Dedifferentiated amniotic fluid mesenchymal stem cell (primary cell): ENCODE measurements around the gene HAO2.

Source experiments
- DNase-seq: peaks from one replicate; pipeline ENCODE4 v3.0.0-alpha.2; 2016; ENCODE audit errors: extremely low spot score

The HAO2 gene

DNA sequence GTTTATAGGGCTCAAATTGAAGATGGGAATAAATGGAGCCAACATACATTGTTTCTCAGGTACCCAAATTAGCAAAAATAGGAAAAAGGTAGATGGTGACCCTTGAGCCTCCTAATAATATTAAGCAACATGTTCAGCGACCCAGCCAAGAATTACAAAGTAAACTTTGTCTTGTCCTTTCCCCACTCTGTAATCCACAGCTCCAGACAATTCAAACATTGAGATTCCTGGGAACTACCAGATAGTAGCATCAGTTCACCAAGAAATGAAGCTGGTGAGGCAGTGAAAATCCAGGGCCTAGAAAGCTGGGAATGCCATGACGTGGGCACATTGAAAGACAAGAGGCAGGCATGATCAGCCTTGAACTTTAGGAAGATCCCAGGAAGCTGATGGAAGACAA lies 11.7 kb downstream of the HAO2 start:
- DNase-seq = no peak

DNA sequence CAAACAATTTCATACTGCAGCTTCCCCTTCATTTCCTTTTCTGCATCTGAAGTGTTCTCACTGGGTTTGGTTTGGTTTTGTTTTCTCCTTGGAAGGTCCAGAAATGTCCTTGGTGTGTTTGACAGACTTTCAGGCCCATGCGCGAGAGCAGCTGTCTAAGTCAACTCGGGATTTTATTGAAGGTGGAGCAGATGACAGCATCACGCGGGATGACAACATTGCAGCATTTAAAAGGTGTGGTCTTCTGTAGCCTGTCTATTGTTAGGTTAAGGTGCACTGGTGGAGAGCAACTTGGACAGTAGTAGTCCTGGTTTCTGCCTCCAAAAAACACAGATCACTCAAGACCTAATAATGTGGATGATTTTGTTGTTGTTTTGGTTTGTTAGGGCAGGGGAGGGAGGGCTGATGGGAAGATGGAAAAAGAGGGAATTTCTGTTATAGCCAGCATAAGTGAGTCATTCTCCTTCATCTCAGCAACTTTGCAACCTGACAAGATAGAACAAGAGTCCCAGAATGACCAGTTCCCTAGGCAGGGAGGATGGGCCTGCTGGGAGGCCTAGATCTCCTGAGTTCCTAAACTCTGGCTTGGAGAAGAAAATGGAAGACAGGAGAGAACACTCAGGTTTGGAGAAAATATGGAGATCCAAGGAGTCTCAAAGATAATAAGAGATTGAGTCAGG lies 12.5 kb downstream of the HAO2 start:
- no peak for DNase-seq

DNA sequence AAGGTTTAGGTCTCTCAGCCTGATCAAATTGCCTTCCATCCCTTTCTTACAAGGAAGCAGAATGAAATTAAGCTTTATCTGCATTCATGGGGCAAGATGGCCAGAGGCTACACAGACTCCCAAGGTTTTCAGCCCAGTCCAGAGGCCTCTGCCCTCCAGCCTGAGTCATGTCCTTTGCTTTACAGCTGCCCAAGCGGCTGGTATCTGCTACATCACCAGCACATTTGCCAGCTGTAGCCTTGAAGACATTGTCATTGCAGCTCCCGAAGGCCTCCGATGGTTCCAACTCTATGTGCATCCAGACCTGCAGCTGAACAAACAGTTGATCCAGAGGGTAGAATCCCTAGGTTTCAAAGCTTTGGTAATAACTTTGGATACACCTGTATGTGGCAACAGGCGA lies 16.0 kb downstream of the HAO2 start:
- no peak for DNase-seq

DNA sequence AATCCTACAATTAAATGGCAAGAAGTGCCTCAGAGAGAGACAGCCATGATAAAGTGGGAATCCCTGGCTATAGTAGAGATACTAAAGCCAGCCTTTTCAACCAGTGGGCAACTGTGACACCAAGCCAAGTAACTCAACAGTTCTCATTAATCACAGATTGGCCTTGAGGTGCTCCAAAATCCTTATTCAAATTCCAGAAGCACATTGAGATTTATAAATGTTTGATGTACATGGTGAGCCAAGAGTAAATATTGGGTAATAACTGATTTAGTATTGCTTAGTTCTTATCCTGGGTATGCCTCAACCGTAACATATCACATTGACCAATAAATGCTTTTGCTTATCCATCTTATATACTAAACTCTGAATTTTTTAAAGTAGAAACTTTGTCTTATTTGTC lies 17.1 kb downstream of the HAO2 start:
- DNase-seq = no peak

DNA sequence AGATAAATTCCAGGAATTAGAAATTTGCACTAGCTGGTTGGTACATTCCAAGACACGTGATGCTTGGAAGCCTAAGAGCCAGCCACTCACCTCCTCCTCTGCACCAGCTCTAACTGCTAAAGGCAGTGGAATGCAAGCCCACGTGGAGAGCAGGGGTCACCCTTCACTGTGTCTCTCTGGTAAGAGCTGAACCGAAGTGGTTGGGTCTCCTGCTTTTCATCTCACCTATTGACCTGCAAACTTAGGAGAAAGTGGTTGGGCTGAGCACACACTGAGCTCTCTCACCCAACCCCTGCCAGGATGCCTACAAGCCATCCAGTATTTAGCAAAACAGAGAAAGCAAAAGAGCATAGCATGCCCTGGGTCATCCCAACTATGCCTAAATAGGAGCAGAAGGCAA lies 19.3 kb downstream of the HAO2 start:
- no peak for DNase-seq

DNA sequence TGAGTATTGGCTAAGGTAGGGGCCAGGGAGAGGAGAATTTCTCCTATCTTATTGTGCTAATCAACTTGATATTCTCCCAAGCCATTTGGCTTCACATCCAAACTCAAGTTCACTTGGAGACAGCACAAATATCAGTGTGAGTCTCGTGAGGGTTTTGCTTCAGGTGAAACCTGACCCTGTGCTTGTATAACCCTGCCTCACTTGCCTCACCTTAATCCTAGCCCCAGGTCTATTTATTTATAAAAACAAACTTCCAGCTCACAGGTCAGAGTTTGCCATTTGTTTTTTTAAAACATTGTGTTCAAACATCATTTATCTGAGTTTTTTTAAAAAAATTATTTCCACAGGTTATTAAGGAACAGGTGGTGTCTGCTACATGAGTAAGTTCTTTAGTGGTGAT lies 19.9 kb downstream of the HAO2 start:
- DNase-seq = no peak

DNA sequence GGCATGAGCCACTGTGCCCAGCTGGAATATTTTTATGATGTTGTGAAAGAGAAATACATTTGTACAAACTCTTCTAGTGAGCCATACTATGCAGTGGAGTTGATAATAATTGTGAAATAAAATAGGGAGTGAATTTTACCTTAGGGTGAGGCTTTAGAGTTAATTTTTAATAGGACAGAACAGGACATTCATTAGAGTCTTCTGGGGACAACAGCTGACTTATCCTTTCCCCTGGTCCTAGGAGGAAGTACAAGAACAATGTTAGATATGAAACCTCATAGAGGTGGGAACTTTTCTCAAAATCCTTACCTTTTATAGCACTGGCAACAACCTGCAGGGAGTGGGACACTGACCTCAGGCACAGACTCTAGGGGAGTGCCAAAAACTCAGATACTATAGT lies 21.9 kb downstream of the HAO2 start:
- no peak for DNase-seq

DNA sequence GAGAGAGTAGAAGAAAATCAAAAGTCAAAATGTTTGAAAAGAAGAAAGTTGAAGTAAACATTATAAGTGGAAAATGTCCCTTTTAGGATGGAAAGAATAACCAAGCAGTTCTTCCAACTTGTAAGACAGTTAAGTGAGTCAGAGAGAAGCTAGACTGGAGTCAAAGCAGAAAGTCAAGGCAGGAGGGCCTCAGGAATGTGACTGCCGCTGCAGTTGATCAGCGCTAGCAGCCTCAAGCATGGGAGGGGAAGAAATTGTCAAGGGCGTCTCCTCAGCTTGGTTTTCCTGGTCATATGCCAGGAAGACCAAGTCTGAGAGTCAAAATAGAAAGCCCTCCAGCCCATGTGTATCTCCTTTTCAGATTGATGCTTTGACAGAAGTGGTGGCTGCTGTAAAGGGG lies 23.2 kb downstream of the HAO2 start:
- DNase-seq = no peak

DNA sequence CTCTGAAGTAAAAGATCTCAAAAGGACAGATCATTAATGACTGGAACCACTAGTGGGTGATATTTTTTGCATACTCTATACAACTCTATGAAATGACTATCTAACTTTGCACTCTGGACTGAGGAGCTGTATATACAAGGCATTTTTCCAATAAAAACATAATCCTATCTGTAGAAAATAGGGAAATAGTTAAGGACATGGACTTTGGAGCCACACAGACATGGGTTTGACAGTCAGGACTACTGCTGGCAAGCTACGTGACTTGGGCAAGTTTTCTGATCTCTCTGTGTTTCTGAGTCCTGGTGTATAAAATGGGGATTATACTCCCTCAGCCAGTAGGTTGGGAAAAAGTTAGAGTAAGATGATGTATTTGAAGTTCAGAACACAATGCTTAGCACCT lies 25.5 kb downstream of the HAO2 start:
- DNase-seq = no peak

DNA sequence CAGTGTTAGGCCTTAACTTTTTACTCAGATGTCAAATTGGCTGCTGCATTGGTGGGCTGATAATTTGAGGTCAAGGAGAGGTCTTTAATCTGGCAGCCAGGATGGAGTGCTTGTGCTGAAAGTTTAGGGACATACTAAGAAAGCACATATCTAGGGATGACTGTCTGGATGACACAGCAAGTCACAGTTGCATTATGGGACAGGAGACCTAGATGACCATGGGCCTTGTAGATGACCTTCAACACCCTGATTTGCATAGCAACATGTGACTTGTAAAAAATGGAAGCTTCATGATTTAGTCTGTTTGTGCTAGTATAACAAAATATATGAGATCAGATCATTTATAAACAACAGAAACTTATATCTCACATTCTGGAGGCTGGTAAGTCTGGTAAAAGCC lies 28.4 kb downstream of the HAO2 start:
- DNase-seq = no peak

DNA sequence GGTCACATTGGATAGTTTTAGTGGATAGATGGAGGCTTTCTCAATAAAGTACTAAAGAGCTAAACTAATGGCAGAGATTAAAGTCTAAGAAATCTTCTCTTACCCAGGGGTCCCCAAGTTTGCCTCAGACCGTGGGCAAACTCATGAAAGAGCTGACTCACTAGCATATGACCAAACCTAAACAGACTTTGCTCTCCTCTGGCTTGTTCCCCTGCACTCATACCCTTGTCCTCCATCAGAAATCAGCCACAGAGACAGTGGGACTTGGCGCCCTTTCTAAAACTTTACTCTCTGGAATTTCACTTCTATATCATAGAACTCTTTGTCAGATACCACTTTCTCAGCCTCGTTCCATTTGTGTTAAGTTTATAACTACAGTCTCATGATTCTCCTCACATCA lies 29.4 kb downstream of the HAO2 start:
- DNase-seq = no peak

DNA sequence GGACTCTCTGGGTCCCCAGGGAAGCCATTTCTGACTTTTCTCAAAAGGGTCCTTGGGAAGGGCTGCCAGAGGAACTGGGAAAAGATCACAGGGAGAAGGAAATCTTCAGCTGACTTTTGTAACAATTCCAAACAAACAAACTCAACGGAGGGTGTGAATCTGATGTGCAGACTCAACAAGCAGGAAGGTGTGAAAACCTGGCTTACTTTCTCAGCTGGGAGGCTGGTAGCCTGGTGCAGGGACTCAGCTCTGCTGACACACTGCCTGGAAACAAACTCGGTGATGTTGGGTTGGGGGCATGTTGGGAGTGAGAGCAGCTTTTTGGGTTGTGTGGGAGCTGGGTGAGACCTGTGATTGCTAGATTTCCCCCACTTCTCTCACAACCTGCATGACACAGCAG lies 36.2 kb downstream of the HAO2 start:
- DNase-seq = no peak

DNA sequence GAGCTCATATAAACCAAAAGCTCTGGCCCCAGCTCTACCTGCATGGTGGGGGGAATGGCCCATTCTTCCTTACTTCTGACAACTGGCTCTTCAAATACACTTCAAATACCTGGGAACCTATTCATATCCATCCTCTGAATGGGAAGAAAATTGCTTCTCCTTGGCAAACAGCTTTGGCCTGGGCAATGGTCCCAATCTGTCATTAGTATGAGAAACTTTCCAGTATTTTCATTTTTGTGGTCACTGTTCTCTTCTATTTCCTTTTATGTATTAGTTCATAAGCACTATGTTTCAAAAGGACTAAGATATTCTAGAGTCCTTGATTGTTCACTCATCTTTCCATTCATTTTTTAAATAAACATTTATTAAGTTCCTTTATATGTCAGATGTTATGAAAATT lies 41.1 kb downstream of the HAO2 start:
- DNase-seq = no peak

DNA sequence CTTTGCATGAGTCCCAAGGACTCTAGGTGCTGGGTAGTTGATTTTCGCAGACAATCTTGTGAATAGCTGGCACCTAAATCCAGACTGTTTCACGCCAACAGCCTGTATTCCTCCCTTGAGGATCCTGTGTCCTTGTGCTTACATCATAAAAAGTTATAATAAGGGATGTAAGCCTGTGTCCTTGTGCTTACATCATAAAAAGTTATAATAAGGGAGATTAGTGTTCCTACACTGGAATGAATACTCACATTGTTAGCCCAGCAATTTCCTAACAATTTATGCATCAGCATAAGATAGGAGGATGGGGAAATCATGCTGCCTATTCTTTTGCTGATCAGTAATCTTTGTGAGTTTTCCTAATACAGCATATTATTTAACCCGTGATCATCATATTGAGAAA lies 42.4 kb downstream of the HAO2 start:
- no peak for DNase-seq

DNA sequence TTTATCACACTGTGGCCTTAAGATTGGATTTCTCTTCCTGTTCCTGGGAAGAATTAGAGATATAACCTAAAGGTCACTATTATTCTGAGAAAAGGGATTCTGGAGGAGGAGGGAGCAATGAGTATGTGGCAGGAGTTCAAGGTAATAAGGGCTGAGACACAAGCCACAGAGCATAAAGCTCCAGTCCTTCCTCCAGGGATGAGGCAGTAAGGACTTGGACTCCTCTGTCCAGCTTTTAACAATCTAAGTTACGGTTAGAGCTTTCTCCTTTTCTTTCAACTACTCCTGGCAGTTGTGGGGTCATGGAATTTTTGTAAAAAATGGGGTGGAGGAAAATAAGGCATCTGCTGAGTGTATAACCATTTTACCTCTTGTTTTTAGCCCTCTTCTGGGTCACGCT lies 46.4 kb downstream of the HAO2 start, which contains the start of gene HSD3B2:
Gene HSD3B2, plus strand, starts transcription at position 201 of the 400 bp plus-strand sequence. CDS start 270 bp downstream, outside the sequence.
- DNase-seq = no peak

DNA sequence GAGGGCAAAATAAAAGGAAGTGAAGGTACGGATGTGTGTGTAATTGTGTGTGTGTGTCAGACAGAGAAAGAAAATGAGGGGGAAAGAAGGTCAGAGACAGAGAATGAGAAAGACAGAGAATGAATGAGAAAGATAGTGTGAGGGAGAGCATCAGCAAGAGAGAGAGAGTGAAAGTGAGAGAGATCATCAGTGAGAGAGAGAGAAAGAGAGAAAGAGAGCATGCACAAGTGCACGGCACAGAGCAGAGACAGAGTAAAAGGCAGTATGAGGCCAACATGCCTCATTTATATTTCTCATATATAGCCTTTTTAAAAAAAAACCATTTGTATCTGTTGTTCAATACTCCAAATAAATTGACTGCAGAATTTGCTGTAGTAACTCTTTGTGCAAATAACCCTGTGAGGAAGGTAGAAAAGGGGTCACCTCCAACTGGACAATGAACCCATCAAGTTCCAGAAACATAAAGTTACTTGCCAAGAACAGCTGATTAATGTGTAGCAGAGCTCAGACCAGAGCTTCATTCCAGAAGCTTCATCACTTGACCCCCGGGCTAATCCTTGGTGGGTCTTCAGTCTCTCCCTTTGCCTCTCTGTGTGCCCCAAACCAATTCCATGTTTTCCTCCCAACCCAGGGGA lies 47.5 kb downstream of the HAO2 start:
- no peak for DNase-seq

DNA sequence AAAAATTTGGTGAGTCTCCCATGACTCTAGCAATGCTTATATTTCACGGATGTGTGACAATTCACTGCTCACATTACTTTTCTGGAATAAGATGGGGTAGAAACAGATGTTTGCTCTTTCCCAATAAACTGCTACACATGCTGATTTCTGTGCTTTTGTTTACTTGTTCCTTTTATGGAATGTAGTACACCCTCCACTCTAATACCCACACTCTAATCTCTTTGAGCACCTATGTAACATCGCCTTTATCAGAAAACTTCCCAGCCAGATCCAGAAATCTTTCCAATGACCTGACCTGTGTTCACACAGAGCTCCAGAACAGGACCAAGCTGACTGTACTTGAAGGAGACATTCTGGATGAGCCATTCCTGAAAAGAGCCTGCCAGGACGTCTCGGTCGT lies 50.5 kb downstream of the HAO2 start:
- DNase-seq = no peak

DNA sequence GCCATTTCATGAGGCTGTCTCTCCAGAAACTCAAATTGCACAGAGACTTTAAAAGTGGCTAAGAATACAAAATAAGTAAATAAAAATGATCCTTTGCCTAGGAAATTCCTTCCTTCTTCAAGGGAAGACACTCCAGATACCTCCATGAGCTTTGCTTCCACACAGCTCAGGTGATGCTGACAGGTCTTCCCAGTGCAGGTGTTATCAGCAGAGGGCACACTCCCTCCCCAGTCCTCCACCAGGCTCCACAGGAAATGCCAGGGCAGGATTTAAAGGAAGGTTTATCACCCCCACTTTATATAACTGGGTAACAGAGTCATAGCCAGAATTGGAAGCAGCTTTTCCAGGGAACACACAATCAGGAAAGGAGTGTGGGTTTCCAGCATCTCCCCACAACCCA lies 52.1 kb downstream of the HAO2 start:
- DNase-seq = no peak

DNA sequence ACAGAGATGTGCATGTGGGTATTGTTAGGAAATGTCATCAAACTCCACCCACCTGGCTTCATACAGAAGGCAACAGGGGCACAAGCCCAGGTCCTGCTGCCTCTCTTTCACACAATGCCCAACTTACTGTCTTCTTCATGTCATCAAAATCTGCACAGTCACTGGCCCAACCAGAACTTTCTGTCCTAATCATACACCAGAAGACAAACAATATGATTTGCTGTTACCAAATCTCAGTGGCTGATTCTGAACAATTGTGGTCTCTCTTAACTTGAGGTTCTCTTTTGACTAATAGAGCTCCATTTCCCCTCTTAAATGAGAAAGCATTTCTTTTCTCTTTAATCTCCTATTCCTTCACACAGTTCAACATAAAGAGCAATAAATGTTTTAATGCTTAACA lies 54.0 kb downstream of the HAO2 start:
- no peak for DNase-seq

DNA sequence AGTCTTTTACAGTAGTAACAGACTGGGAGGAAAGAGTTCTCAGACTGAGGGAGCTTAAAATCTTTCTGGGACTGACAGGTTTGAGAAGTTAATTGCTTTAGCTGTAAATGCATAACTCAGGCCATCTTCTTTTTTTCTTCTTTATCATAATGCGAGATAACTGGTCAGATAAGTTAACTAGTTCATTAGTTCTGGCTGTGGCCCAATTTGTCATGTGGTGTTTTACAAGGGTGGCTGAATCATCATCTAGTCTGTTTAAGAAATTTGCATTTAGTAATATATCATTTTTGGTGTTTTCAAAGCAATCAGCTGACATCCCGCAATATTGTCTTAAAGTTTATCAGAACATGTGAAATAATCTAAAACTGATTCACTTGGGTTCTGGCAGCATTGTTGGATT lies 60.4 kb downstream of the HAO2 start:
- DNase-seq = no peak

DNA sequence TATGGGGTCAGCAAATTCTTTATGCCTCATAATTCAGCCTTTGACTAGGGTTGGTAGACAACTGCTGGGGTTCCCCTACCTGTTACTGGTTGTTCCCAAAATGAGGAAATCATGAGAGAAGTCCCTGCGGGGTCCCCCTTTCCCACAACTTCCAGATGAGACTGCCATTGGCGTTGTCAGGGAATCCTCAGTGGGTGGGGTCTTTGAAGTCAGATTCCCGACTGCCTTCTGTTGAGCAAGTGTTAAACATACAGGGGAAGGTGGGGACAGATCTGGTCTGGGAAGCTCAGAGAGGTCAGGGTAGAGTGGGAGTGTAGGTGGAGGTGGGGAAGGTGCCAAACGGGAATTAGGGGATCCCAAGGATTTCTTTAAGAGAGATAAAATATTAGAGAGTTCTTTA lies 61.1 kb downstream of the HAO2 start:
- no peak for DNase-seq

DNA sequence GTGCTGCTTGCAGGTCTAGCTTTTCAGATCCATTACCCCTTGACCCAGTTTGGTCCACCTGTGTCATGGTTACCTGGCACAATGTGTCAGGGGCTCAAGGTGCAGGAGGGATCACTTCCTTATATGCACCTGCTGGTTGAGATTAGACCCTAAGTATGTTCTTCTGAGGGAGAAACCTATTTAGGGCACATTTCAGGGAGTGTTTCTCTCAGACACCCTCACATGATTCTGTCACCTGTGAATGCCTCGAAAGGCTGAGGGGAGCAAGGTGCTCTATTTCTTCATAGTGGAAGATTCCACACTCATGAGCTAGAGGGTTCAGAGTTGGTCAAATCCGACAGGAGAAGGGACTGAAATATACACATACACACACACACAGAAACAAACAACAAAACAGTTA lies 61.9 kb downstream of the HAO2 start:
- no peak for DNase-seq

DNA sequence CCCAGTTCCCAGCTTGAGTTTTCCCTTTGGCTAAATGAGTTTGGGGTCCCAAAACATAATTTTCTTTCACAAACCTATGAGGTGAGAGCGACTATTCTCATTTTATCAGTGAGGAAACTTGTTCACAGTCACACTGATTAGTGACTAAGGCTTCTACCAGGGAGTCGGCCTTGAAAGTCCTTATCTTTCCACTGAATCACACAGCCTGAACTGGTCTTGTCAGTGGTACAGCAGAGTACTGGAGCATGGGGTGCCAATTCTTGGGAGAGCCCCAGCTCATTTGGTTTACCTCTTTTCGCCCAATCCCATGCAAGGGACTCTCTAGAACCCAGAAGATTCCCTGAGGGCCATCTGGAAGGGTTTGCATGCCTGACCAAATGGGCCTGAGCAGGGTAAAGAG lies 63.3 kb downstream of the HAO2 start:
- no peak for DNase-seq

DNA sequence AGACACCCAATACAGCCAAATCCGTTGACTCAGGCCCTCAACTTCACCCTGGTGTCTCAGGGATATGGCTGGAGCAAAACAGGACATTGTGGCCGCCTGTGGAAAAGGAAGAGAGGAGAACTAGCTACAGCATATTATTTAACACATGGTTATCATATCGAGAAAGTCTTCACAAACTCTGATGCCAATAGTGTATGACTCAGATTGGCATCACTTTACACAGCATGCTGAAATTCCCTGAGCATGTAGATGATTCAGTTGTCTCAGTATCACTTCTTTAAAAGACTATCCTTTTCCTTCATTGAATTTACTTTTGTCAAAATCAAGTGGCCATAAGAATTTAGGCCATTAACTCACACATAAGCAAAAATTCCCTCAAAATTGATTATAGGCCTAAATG lies 66.5 kb downstream of the HAO2 start:
- DNase-seq = no peak
